Thoracic aorta (tissue), 2 donors: ENCODE results near the gene STON2. TPM values are rescaled to one million over a fixed set of nuclear protein-coding genes. Genes with fewer than 3 reads are reported as not detected.

ENCODE experiments used
- ATAC-seq: fragments of 150-250 bp; one replicate; pipeline ENCODE4 v1.8.0; 2017; ENCODE audit warnings: low read depth; ENCODE audit not compliant: insufficient number of reproducible peaks, low FRiP score
- DNase-seq: peaks from one replicate; pipeline ENCODE4 v3.0.0-alpha.2; 2020; ENCODE audit warnings: low spot score
- H3K27ac ChIP-seq, 2 donors: fragments of 200-600 bp; sonication (generic); 1 replicate in 1 of 2; 2 replicates in 1 of 2; pipeline ENCODE4 v1.5.1; 2016; ENCODE audit warnings: mild to moderate bottlenecking in 2 of 2, moderate library complexity in 2 of 2
- H3K27me3 ChIP-seq: fragments of 200-600 bp; sonication (generic); replicated peaks from 2 replicates; pipeline ENCODE4 v1.6.0; 2016; ENCODE audit warnings: mild to moderate bottlenecking; ENCODE audit not compliant: insufficient read depth
- H3K36me3 ChIP-seq: fragments of 200-600 bp; sonication (generic); one replicate; pipeline ENCODE4 v1.5.1; 2016
- H3K4me1 ChIP-seq, 2 donors: fragments of 200-600 bp; sonication (generic); 1 replicate in 1 of 2; 2 replicates in 1 of 2; pipeline versions ENCODE4 v1.5.1 to v1.6.0; 2016; ENCODE audit warnings: low read depth in 2 of 2, mild to moderate bottlenecking in 1 of 2; ENCODE audit not compliant: control insufficient read depth in 1 of 2
- H3K4me3 ChIP-seq: fragments of 200-600 bp; sonication (generic); 2 replicates; pipeline ENCODE4 v1.5.1; 2016; ENCODE audit warnings: mild to moderate bottlenecking
- H3K9me3 ChIP-seq: fragments of 200-600 bp; sonication (generic); 2 replicates; pipeline ENCODE4 v1.5.1; 2016
- total RNA-seq, 2 donors: library from RNA; depleted of rRNA; stranded (reverse); fragments of >200 nt; gene quantifications; one replicate each; pipeline versions ENCODE4 v1.1.0 to v1.2.3, GENCODE V29; 2016
- TF ChIP-seq, protein P1 (sequence below): fragments of 200-600 bp; sonication (generic); IDR thresholded peaks from one replicate; pipeline ENCODE4 v1.5.1; 2019; ENCODE audit warnings: antibody characterized with exemption

STON2 gene
- total RNA-seq, 2 donors from 2014 or later, result 8.1 to 10.4 TPM

DNA sequence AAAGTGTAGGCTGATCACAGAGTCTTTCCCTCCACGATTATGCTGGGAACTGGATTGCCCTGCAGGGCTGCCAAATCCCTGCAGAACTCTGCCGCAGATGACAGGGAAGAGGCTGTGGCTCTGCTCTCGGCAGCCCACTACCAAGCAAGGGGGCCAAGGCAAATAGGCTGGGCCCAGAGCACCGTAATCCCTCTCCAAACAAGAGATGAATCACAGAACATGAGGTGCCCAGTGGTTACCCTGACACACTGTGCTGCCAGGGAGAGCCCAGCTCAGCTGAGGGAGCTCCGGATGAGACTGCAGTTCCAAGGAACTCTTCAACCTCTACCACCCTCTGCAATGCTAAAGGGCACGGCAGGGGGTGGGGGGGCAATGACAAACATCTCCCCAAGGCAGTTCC, 33.9 kb downstream of the STON2 start:
- no peak for ATAC-seq
- DNase-seq, result no peak
- TF ChIP-seq, protein P1, sequence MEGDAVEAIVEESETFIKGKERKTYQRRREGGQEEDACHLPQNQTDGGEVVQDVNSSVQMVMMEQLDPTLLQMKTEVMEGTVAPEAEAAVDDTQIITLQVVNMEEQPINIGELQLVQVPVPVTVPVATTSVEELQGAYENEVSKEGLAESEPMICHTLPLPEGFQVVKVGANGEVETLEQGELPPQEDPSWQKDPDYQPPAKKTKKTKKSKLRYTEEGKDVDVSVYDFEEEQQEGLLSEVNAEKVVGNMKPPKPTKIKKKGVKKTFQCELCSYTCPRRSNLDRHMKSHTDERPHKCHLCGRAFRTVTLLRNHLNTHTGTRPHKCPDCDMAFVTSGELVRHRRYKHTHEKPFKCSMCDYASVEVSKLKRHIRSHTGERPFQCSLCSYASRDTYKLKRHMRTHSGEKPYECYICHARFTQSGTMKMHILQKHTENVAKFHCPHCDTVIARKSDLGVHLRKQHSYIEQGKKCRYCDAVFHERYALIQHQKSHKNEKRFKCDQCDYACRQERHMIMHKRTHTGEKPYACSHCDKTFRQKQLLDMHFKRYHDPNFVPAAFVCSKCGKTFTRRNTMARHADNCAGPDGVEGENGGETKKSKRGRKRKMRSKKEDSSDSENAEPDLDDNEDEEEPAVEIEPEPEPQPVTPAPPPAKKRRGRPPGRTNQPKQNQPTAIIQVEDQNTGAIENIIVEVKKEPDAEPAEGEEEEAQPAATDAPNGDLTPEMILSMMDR, result no peak
- Histone ChIP-seq H3K36me3 (no peaks in the 10 kb centered on the region), H3K4me3 (no peak overlapping the region), H3K27me3 (no peaks in the 10 kb centered on the region), H3K9me3 (no peaks in the 10 kb centered on the region), H3K27ac (no peak overlapping the region), H3K4me1 (no peaks in the 10 kb centered on the region)

DNA sequence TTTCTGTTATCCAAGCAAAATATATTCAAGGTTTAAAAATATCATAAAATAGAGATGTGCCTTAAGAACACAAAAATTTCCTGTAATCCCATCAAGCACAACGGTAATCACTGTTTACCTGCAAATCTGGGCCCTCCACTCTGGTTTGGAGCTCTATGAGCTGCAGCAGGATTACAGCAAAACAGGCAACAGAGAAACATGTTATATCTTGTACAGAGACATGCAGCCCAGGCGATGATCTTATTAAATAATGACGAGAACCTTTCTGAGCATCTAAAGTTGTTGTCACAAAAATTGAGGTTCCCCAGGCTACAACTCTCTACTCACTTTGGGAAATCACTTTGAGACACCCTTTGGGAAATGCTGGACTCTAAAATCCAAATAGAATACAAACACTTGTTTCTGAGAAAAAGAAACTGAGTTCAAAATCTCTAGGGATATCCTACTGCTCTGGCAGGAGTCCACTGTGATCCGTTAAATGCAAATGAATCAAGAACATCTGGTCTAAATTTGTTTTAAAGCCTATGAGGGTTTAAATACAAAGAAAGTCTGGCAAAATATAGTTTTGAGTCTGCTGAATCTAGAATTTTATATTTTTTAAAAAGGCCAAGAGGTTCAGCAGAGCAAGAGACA, 36.3 kb downstream of the STON2 start:
- no peaks in the 10 kb centered on the region for H3K4me1 ChIP-seq
- no peak overlapping the region for H3K27ac ChIP-seq

DNA sequence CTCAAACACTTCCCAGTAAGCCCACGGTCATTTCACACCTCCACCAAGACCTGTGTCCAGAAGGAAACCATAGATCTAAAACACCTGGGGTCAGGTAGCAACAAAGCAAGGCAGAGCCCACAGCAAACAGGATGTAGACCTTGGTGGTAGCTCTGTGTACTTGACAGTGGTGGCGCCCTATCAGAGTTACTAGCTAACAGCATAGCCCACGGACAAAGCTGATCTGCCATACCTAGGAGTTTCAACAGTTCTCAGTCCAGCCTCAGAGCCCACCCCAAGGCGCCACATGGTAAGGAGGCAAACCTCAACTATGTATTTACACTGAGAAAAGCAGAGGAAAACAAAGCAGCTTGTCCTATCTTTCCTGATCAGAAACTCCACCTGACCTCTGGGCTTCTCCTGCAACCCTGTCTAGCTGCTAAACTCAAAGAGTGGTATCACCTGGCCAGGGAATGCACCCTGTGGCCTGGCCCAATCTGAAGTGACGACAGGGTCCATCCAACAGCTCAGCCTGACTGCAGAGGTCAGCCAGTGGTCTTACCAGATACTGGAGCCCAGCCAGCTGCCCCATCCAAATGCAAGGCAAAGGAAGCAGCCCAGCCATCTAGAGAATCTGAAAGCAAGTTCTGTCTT, 46.3 kb downstream of the STON2 start:
- H3K9me3 ChIP-seq, result no peaks in the 10 kb centered on the region
- no peaks in the 10 kb centered on the region for H3K4me1 ChIP-seq
- H3K36me3 ChIP-seq, result no peaks in the 10 kb centered on the region
- H3K27me3 ChIP-seq, result no peaks in the 10 kb centered on the region
- ATAC-seq (no peak), DNase-seq (no peak)
- TF ChIP-seq, protein P1, result no peak
- no peak overlapping the region for H3K4me3 ChIP-seq
- H3K27ac ChIP-seq, result no peak overlapping the region

More for the DNA sequence above, 36.3 kb downstream of the STON2 start:
- Histone ChIP-seq H3K36me3 (no peaks in the 10 kb centered on the region), H3K27me3 (no peaks in the 10 kb centered on the region), H3K4me3 (no peak overlapping the region), H3K9me3 (no peaks in the 10 kb centered on the region)
- DNase-seq (no peak), ATAC-seq (no peak)
- TF ChIP-seq, protein P1, result no peak

GRCh38 chr14:81352413-81352812, 47.7 kb downstream of the STON2 start:
- H3K36me3 ChIP-seq, result no peaks in the 10 kb centered on the region
- no peak for DNase-seq
- H3K27ac ChIP-seq, result no peak overlapping the region
- TF ChIP-seq, protein P1, result no peak
- H3K4me1 ChIP-seq, result no peaks in the 10 kb centered on the region
- no peak overlapping the region for H3K4me3 ChIP-seq
- ATAC-seq, result no peak
- H3K9me3 ChIP-seq, result no peaks in the 10 kb centered on the region
- H3K27me3 ChIP-seq, result no peaks in the 10 kb centered on the region

GRCh38 chr14:81351205-81351604, 48.9 kb downstream of the STON2 start:
- no peak for ATAC-seq

More at GRCh38 chr14:81351205-81351604, 48.9 kb downstream of the STON2 start:
- DNase-seq, result no peak
- Histone ChIP-seq H3K4me1 (no peaks in the 10 kb centered on the region), H3K9me3 (no peaks in the 10 kb centered on the region), H3K27me3 (no peaks in the 10 kb centered on the region), H3K27ac (no peak overlapping the region), H3K4me3 (no peak overlapping the region), H3K36me3 (no peaks in the 10 kb centered on the region)
- TF ChIP-seq, protein P1, result no peak
